ENCODE results near the gene COL19A1.

DNA sequence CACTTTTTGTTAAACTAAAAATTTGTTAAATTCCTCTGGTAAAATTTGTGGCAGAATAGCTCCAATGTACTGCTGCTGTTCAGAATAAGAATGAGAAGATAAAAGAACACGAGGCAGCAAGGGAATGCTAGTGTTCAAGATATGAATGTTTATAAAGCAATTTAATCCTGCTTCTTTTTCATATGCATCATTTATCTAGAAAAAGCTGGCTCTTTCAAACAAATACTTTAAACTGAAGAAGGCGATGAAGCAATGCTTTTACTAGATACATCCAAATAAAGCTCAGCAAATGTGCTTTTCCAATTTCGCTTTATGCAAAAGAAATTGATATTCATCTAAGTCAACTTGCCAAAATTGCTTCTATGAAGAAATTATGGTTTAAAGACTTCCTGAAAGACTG is 370.0 kb downstream of the COL19A1 start:
- TF ChIP-seq, protein P1, sequence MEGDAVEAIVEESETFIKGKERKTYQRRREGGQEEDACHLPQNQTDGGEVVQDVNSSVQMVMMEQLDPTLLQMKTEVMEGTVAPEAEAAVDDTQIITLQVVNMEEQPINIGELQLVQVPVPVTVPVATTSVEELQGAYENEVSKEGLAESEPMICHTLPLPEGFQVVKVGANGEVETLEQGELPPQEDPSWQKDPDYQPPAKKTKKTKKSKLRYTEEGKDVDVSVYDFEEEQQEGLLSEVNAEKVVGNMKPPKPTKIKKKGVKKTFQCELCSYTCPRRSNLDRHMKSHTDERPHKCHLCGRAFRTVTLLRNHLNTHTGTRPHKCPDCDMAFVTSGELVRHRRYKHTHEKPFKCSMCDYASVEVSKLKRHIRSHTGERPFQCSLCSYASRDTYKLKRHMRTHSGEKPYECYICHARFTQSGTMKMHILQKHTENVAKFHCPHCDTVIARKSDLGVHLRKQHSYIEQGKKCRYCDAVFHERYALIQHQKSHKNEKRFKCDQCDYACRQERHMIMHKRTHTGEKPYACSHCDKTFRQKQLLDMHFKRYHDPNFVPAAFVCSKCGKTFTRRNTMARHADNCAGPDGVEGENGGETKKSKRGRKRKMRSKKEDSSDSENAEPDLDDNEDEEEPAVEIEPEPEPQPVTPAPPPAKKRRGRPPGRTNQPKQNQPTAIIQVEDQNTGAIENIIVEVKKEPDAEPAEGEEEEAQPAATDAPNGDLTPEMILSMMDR (IDR thresholded peaks at IDR 0.05; ENCODE audit: low read depth, low read length) = no peak
- TF ChIP-seq POLR2A (IDR thresholded peaks at IDR 0.05; ENCODE audit: extremely low read depth, insufficient read length) (no peak), MYC (IDR thresholded peaks at IDR 0.05; ENCODE audit: low read depth, low read length) (no peak)
- TF ChIP-seq, protein P2, sequence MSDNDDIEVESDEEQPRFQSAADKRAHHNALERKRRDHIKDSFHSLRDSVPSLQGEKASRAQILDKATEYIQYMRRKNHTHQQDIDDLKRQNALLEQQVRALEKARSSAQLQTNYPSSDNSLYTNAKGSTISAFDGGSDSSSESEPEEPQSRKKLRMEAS (IDR thresholded peaks at IDR 0.05; ENCODE audit: low read depth, low read length) = no peak
